HG03520 (cell line): ENCODE data around the gene CNTNAP3.
"Not testable (repeated sequence)": the region's sequence is repeated elsewhere in the genome, so short reads cannot be mapped to it uniquely, and the experiment has no call there.

Experiments used
- ATAC-seq: cut with Tn5 transposase; IDR thresholded peaks from one replicate; pipeline ENCODE4 v1.9.1; 2021; ENCODE audit warnings: mild to moderate bottlenecking, moderate library complexity; ENCODE audit not compliant: unreplicated experiment

Gene CNTNAP3

GRCh38 chr9:39078621-39079256 is 209.2 kb downstream of the CNTNAP3 start:
- not testable (repeated sequence) for ATAC-seq

- ATAC-seq, result not testable (repeated sequence)
These were observed 214.4 kb downstream of the CNTNAP3 start for GRCh38 chr9:39073537-39073936.

- not testable (repeated sequence) for ATAC-seq
These were observed 220.3 kb downstream of the CNTNAP3 start for GRCh38 chr9:39067683-39068082.

GRCh38 chr9:39062966-39063365 is 225.0 kb downstream of the CNTNAP3 start:
- ATAC-seq, result not testable (repeated sequence)

- ATAC-seq, result not testable (repeated sequence)
These were observed 233.5 kb downstream of the CNTNAP3 start for GRCh38 chr9:39054453-39054852.

- ATAC-seq, result not testable (repeated sequence)
These were observed 241.1 kb downstream of the CNTNAP3 start for GRCh38 chr9:39046833-39047232.

GRCh38 chr9:39042352-39042803 is 245.6 kb downstream of the CNTNAP3 start:
- ATAC-seq, result not testable (repeated sequence)

- ATAC-seq, result not testable (repeated sequence)
These were observed 246.2 kb downstream of the CNTNAP3 start for GRCh38 chr9:39041774-39042173.

- ATAC-seq, result not testable (repeated sequence)
These were observed 248.8 kb downstream of the CNTNAP3 start for GRCh38 chr9:39039148-39039547.

GRCh38 chr9:39038221-39038620 is 249.7 kb downstream of the CNTNAP3 start:
- ATAC-seq, result not testable (repeated sequence)

GRCh38 chr9:39033849-39034248 is 254.1 kb downstream of the CNTNAP3 start:
- ATAC-seq, result not testable (repeated sequence)

- not testable (repeated sequence) for ATAC-seq
These were observed 257.6 kb downstream of the CNTNAP3 start for GRCh38 chr9:39030204-39031019.

- not testable (repeated sequence) for ATAC-seq
These were observed 259.1 kb downstream of the CNTNAP3 start for GRCh38 chr9:39028855-39029254.

GRCh38 chr9:39028168-39028567 is 259.8 kb downstream of the CNTNAP3 start:
- ATAC-seq, result not testable (repeated sequence)

GRCh38 chr9:39025911-39026588 is 261.9 kb downstream of the CNTNAP3 start:
- ATAC-seq, result not testable (repeated sequence)
